Measurements from ENCODE around the gene ARMC5.
A peak's percentile ranks its signal among the peaks of the same experiment; 100 is the strongest.

ARMC5 gene

DNA sequence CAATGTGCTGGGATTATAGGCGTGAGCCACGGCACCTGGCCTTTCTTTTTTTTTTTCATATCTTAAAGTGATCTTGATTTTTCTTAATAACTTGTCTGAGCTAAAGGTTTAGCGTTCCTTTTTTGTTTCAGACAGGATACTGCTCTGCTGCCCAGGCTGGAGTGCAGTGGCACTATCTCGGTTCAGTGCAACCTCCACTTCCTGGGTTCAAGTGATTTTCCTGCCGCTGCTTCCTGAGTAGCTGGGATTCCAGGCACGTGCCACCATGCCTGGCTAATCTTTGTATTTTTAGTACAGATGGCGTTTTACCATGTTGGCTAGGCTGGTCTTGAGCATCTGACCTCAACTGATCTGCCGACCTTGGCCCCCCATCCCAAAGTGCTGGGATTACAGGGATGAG lies 44.9 kb downstream of the ARMC5 start:
- no peak for DNase-seq

DNA sequence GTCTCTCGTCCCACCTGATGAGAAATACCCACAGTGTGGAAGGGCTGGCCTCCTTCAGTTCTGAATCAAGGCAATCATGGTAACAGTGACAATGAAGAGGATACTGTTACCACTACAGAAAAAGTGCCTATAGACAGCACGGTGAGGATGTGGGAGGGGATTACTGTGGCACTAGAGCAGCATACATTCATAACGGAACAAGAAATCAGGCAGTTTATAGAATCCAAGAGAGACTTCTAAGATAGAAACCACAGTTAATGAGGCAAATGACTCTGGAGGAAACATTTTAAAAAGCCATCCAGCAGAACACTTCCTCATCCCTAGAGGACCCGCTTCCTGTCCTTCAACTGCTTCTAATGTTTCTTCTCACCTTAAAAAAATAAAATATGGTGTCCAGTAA lies 46.2 kb downstream of the ARMC5 start:
- no peak for DNase-seq

DNA sequence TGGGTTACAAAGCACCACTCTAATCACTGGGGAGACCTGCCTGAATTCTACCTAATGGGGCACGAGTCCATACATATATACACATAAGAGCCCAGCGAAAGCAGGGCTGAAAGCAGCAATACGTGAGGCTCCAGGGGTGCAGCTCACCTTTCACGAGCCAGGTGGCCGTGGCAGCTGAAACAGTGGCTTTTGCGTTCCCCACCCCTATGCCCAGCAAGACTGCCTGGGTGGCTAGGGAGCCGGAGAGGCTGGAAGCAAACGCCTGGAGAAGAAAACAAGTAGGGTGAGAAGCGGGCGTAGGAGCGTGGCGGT lies 48.3 kb downstream of the ARMC5 start:
- DNase-seq, result no peak

DNA sequence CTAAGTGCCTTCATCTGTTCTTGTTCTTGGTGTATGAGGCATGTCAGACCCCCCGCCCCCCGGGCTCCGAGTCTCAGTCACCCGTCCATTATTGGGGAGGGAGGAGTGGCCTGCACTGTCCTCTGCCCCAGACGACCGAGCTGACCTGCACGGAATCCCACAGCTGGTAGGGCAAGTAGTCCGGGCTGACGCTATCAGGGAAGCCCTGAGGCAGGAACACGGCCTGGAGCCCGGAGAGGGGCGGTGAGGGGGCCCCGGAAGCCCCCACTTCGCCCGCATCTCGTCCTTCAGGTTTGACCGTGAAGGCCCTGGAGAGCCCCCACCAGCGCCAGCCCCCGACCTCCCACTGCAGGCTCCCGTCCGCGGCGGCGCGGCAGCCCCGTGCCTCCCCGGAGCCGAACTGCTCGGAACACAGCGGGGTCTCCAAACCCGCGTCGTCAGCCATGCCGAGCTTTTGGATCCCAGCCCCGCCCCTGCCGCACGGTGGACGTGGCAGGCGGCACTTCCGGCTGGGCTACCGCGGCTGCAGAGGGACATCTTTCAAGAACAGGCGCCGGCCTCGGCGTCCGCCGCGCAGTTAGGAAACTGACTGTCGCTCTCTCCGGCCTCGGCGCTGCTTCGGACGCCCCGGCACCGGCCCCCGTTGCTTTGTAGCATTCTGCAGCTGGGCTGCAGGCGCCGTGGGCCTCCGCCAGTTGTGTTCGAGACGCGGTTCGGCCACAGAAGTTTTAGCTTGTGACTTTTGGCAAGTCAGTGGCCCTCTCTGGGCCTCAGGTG lies 48.8 kb downstream of the ARMC5 start, which contains the start of gene RUSF1:
Gene RUSF1, minus strand, starts transcription at position 463 of the 777 bp plus-strand sequence. Its CDS starts 18 bp downstream, at position 445.
- DNase-seq, result peak; percentile 95

DNA sequence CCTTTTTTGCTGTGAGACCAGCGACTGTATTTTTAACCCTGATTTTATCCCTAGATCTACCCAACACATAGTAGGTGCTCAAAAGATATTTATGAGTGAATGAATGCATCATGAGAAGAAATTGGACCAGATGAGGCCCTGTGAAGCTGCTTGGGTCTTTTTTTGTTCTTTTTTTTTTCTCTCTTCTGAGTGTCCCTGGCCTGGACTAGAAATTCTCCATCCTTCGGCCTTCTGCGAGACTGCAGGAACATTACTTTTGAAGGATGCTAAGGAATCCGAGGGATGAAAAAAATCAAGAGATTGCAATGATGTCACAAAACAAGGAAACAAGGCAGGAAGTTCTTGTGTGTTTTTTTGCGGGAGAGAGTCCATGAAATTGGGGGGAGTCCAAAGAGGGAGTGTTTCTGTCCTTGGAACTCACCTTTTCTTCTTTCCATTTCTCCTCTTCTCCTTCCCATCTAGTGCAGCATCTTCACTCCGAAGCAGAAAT lies 49.5 kb downstream of the ARMC5 start:
- peak; percentile 72 for DNase-seq

DNA sequence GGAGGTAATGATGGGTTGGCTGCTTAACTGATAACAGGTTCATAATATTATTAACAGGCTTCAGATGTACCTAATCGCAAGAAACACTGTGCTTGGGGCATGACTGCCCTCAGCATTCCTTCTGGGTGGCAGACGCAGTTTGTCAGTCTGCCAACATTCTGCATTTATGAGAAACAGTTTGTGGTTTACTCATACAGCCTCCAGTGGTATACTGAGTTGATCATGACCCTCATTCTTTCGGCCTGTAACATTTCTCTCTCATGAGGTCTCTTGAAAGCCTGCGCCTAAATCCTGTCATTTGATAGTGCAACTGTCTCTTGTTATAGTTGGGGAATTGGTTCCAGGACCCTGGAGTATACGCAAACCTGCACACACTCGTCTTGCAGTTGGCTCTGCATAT lies 53.8 kb downstream of the ARMC5 start:
- DNase-seq, result no peak

DNA sequence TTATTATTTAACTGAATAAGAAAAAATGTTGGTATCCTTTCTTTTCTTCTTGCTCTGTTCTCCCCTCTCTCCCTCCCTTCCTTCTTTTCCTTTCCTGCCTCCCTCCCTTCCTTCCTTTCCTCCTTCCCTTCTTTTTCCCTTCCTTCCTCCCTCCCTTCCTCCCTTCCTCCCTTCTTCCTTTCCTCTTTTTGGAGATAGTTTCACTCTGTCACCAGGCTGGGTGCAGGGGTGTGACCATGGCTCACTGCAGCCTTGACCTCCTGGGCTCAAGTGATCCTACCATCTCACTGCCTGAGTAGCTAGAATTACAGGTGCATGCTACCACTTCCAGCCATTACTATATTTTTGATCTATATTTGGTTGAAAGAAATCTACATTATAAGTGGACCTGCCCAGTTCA lies 54.6 kb downstream of the ARMC5 start:
- DNase-seq, result no peak
